Karpas-422 (cell line): ENCODE data around the gene LRIG2. TPM values are rescaled to one million over a fixed set of nuclear protein-coding genes. Genes with fewer than 3 reads are reported as not detected.
"Not testable (repeated sequence)": the region's sequence is repeated elsewhere in the genome, so short reads cannot be mapped to it uniquely, and the experiment has no call there.

ENCODE experiments used
- DNase-seq: peaks from one replicate; pipeline ENCODE4 v3.0.0-alpha.2; 2015
- H2AFZ ChIP-seq: fragments of 200-600 bp; sonication (generic); 2 replicates; pipeline ENCODE4 v1.6.1; 2014; ENCODE audit warnings: antibody characterized with exemption, low read length, mixed read lengths
- H3K27ac ChIP-seq: fragments of 200-600 bp; sonication (generic); 2 replicates; pipeline ENCODE4 v1.5.1; 2014; ENCODE audit warnings: mild to moderate bottlenecking, low read length, moderate library complexity
- H3K27me3 ChIP-seq: fragments of 200-600 bp; sonication (generic); 2 replicates; pipeline ENCODE4 v1.6.1; 2014; ENCODE audit warnings: low read length, mixed read lengths
- H3K36me3 ChIP-seq: fragments of 200-600 bp; sonication (generic); 2 replicates; pipeline ENCODE4 v1.6.1; 2014; ENCODE audit warnings: low read length, mixed read lengths; ENCODE audit not compliant: insufficient read depth
- H3K4me1 ChIP-seq: fragments of 200-600 bp; sonication (generic); 2 replicates; pipeline ENCODE4 v1.6.1; 2014; ENCODE audit warnings: mild to moderate bottlenecking, low read length, mixed read lengths
- H3K4me2 ChIP-seq: fragments of 200-600 bp; sonication (generic); 2 replicates; pipeline ENCODE4 v1.6.1; 2014; ENCODE audit warnings: low read length, low read depth, mild to moderate bottlenecking; ENCODE audit not compliant: poor library complexity, severe bottlenecking
- H3K4me3 ChIP-seq: fragments of 200-600 bp; sonication (generic); 2 replicates; pipeline ENCODE4 v1.5.1; 2014; ENCODE audit warnings: mild to moderate bottlenecking, antibody characterized with exemption, low read length, mixed read lengths
- H3K79me2 ChIP-seq: fragments of 200-600 bp; sonication (generic); 2 replicates; pipeline ENCODE4 v1.6.1; 2014; ENCODE audit warnings: mild to moderate bottlenecking, low read length, mixed read lengths
- H3K9ac ChIP-seq: fragments of 200-600 bp; sonication (generic); 2 replicates; pipeline ENCODE4 v1.6.0; 2014; ENCODE audit warnings: low read length
- H3K9me2 ChIP-seq: fragments of 200-600 bp; sonication (generic), shearing (Covaris generic); replicated peaks from 2 replicates; pipeline ENCODE4 v1.6.0; 2014; ENCODE audit warnings: mild to moderate bottlenecking, low read length, moderate library complexity; ENCODE audit not compliant: insufficient read depth
- H3K9me3 ChIP-seq: fragments of 300-700, 200-600 bp; sonication (generic); 2 replicates; pipeline ENCODE4 v1.6.1; 2014; ENCODE audit warnings: low read length, mixed read lengths
- H4K20me1 ChIP-seq: fragments of 200-600 bp; sonication (generic); 2 replicates; pipeline ENCODE4 v1.6.1; 2014; ENCODE audit warnings: mild to moderate bottlenecking, antibody characterized with exemption, low read length, low read depth; ENCODE audit not compliant: insufficient read depth
- total RNA-seq: library from RNA; depleted of rRNA; stranded (reverse); fragments of >200 nt; shearing (Covaris generic); gene quantifications from 2 replicates; pipeline ENCODE4 v1.2.3, GENCODE V29; 2014; ENCODE audit warnings: low replicate concordance

Gene LRIG2
- total RNA-seq, 1 experiment from 2014 or later: 23.2 TPM

DNA sequence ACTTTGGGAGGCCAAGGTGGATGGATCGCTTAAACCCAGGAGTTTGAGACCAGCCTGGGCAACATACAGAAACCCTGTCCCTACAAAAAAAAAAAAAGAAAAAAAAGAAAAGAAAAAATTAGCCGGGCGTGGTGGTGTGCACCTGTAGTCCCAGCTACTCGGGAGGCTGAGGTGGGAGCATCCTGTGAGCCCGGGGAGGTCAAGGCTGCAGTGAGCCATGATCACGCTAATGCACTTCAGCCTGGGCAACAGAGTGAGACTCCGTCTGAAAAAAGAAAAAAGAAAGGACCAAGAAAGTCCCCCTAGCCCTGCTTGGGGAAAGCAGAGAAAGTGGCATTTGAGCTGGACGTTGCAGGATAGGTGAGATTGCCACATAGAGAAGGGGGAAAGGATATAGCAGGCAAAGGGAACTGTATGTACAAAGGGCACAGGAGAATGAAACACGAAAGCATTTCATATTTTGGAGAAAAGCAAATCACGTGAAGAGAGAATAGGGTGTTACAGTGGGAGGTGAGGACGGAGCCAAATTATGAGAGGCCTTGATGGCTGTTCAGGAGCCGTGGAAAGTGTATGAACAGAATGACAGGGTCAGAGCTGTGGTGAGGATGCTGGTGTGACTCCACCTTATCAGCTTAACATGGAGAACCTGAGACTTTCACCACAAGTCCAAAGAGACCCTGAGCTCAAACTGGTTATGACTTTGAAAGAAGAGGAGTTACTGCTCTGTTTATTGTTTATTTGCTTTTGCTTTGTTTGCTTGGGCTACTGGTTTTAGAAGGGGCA lies 19.5 kb upstream of the LRIG2 start:
- Histone ChIP-seq H2AFZ (no peak overlapping the region), H4K20me1 (no peaks in the 10 kb centered on the region), H3K4me3 (no peak overlapping the region), H3K9me2 (no peaks in the 10 kb centered on the region), H3K79me2 (no peaks in the 10 kb centered on the region), H3K9me3 (no peaks in the 10 kb centered on the region), H3K4me2 (no peak overlapping the region), H3K27me3 (no peaks in the 10 kb centered on the region), H3K9ac (no peak overlapping the region), H3K4me1 (no peaks in the 10 kb centered on the region), H3K36me3 (no peaks in the 10 kb centered on the region), H3K27ac (no peak overlapping the region)
- no peak for DNase-seq

DNA sequence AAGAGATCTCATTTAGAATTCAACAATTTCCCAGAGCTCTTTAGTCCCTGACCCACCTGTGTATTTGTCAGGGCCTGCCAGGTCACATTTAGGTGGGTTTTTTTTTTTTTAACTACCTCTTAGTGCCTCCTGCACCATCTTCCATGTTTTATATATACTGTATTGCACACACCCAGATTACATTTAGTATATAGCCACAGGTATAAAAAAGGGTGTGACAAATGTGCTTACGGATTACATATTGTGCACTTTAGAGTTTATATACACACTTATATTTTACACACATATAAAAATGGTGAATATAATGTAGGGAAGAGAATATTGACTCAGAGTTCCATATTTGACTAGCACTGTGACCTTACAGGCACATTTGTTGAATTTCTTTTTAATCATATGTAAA lies 17.4 kb upstream of the LRIG2 start:
- Histone ChIP-seq H3K27ac (no peak overlapping the region), H3K9me2 (no peaks in the 10 kb centered on the region), H3K9me3 (no peaks in the 10 kb centered on the region), H3K9ac (no peak overlapping the region), H3K4me3 (no peak overlapping the region), H3K4me1 (no peaks in the 10 kb centered on the region), H3K27me3 (no peaks in the 10 kb centered on the region), H3K79me2 (no peaks in the 10 kb centered on the region), H2AFZ (no peak overlapping the region), H4K20me1 (no peaks in the 10 kb centered on the region), H3K36me3 (no peaks in the 10 kb centered on the region), H3K4me2 (no peak overlapping the region)
- no peak for DNase-seq

DNA sequence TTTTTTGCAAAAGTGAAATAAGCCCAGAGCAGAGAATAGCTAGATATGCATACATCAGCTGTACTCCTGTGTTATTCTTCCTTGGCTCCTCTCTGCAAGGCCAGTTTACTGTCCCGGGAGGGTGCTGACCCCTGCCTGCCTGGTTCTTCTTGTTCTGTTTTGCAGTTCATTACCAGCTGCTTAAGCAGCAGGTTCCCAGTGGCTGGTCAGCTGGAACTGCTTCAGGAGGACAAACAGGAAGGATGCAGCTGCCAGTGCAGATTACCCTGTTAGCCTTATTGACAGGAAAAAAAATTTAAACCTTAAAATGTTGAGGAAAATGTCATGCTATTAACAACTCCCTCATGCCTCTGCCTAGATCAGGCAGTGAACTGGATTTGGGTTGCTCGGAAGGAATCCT lies 16.0 kb upstream of the LRIG2 start:
- no peak overlapping the region for H3K4me3 ChIP-seq
- H4K20me1 ChIP-seq: no peaks in the 10 kb centered on the region
- H3K79me2 ChIP-seq: no peaks in the 10 kb centered on the region
- H3K4me2 ChIP-seq: no peak overlapping the region
- H3K9me3 ChIP-seq: no peaks in the 10 kb centered on the region
- no peaks in the 10 kb centered on the region for H3K9me2 ChIP-seq
- H2AFZ ChIP-seq: no peak overlapping the region
- H3K27ac ChIP-seq: no peak overlapping the region
- H3K36me3 ChIP-seq: no peaks in the 10 kb centered on the region
- H3K9ac ChIP-seq: no peak overlapping the region
- H3K27me3 ChIP-seq: no peaks in the 10 kb centered on the region
- no peaks in the 10 kb centered on the region for H3K4me1 ChIP-seq
- DNase-seq: no peak

DNA sequence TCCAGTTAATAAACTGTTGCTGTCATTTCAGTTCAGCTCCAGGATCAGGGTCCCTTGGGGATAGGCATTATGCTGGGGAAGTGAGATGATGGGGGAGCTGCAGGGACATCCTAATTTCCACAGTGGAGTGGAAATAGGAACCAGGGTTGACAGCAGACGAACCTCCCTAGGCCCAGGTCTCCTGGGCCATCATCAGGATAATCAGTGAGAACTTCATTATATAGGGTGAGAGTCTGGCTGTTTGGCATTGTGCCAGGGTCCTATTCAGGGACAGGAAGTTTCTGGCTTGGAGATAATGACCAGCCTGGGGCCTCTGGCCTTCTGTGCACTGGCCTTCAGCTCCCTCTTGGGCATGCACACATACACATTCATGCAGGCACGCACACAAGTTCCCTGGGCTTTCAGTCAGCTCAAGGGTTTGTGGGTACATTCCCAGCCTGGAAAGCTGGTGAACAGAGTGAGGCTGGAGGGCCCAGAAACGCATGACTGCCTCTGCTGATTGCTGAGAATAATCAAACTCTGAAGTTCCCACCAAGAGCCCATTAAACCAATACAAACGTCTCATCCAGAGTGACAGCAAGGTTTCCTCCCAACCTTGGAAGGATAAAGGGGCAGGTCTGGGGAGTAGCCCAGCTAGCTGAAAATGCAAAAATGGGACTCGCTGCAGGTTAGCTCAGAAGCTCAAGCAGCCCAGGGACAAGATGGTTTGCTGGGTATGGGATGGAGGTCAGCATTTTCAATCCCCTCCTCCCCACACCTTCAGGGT lies 13.9 kb upstream of the LRIG2 start:
- H3K36me3 ChIP-seq: no peaks in the 10 kb centered on the region
- no peak overlapping the region for H3K9ac ChIP-seq
- no peak overlapping the region for H3K4me3 ChIP-seq
- no peak overlapping the region for H3K4me2 ChIP-seq
- H3K9me3 ChIP-seq: no peaks in the 10 kb centered on the region
- no peak for DNase-seq
- no peaks in the 10 kb centered on the region for H3K4me1 ChIP-seq
- no peaks in the 10 kb centered on the region for H4K20me1 ChIP-seq
- H3K27ac ChIP-seq: no peak overlapping the region
- no peaks in the 10 kb centered on the region for H3K79me2 ChIP-seq
- H3K9me2 ChIP-seq: no peaks in the 10 kb centered on the region
- no peak overlapping the region for H2AFZ ChIP-seq
- no peaks in the 10 kb centered on the region for H3K27me3 ChIP-seq

DNA sequence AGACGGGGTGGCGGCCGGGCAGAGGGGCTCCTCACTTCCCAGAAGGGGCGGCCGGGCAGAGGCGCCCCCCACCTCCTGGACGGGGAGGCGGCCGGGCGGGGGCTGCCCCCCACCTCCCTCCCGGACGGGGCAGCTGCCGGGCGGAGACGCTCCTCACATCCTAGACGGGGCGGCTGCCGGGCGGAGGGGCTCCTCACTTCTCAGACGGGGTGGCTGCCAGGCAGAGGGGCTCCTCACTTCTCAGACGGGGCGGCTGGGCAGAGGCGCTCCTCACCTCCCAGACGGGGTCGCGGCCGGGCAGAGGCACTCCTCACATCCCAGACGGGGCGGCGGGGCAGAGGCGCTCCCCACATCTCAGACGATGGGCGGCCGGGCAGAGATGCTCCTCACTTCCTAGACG lies 9.5 kb upstream of the LRIG2 start:
- not testable (repeated sequence) for H3K9me2 ChIP-seq, H2AFZ ChIP-seq, H3K4me3 ChIP-seq, H3K27me3 ChIP-seq, H3K9ac ChIP-seq, H3K4me1 ChIP-seq, DNase-seq, H3K27ac ChIP-seq, H4K20me1 ChIP-seq, H3K79me2 ChIP-seq, H3K9me3 ChIP-seq, H3K36me3 ChIP-seq, H3K4me2 ChIP-seq

DNA sequence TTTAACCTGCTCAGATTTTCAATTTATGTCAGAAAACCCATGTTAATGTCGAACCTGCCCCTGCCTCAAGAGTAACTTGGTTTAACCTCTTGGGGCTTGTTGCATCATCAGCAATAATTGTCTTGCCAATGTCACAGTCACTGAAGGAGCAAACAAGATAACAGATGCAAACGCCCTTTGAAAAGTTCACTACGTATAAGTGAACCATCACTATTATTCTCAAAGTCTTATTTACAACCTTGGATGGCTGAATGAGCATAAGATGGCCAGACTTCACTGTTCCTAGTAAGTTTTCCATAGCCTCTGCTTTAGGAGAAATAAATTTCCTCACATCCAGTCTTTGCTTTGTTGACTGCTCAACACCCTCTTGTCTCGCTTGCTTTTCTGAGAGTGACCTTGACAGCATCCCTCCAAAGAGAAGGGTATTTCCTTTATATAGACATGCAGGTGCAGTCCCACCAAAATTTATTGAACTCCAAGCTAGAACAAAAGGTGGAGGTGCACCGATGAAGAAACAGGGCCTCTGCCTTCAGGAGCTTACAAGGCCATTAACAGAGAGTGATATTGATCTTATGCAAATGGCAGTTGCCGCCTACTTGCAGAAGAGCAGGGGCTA lies 749 bp upstream of the LRIG2 start:
- Histone ChIP-seq H3K4me1 (peaks cover 21% of the 10 kb centered on the region), H3K4me3 (peak overlapping the region; percentile 87), H3K36me3 (peaks cover 14% of the 10 kb centered on the region; the same call in 1 of the 2 replicates), H3K9ac (peak overlapping the region; percentile 86), H2AFZ (peak overlapping the region; percentile 91), H3K4me2 (peak overlapping the region; percentile 90), H3K9me3 (no peaks in the 10 kb centered on the region), H3K27me3 (no peaks in the 10 kb centered on the region), H3K79me2 (peaks cover 40% of the 10 kb centered on the region), H3K27ac (peak overlapping the region; percentile 41; the same call in 1 of the 2 replicates), H4K20me1 (peaks cover 7% of the 10 kb centered on the region; the same call in 1 of the 2 replicates), H3K9me2 (no peaks in the 10 kb centered on the region)
- no peak for DNase-seq

DNA sequence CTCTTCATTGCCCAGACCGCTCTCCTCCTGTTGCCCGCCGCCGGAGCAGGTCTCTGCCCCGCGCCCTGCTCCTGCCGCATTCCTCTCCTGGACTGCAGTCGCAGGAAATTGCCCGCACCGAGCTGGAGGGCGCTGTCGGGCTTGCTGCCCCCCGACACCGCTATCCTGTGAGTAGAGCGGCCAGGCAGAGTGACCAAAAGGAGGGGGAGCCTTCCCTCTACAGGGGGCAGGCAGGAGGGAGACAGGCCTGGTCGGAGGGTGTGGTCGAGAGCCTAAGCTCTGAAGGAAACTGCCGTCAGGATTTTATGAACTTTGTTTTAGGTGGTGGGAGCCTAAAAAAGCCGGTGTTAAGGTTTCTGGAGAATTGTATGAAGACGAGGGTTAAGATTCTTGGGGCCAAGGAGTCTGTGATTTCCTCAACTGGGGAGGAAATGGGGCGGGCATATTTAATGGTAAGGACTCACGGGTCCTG lies 517 bp downstream of the LRIG2 start:
- Histone ChIP-seq H3K79me2 (peaks cover 49% of the 10 kb centered on the region), H3K4me1 (peaks cover 21% of the 10 kb centered on the region), H3K9ac (peak overlapping the region; percentile 86), H3K27me3 (no peaks in the 10 kb centered on the region), H2AFZ (peak overlapping the region; percentile 7; the same call in 1 of the 2 replicates), H3K4me3 (peak overlapping the region; percentile 87), H3K4me2 (peak overlapping the region; percentile 90), H4K20me1 (peaks cover 7% of the 10 kb centered on the region; the same call in 1 of the 2 replicates), H3K9me2 (no peaks in the 10 kb centered on the region), H3K27ac (peak overlapping the region; percentile 59), H3K36me3 (peaks cover 18% of the 10 kb centered on the region; the same call in 1 of the 2 replicates), H3K9me3 (no peaks in the 10 kb centered on the region)
- DNase-seq: no peak

DNA sequence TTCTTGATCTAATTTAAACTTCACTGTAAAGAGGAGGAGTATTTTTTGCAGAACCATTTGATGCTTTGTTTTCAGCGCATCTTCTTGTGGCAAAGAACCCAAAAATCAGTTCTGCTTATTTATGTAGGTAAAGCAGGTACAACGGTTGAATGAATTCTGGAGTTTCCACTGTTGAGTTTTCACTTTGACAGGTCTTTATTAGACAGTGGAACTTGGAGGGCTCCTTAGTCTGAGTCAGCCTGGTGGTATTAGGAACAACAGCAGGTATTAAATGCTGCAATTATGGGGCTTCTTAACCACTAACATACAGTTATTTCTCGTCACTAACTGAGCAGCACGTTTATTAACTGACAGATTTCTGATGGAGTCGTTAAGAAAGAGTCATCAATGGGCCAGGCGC lies 1.2 kb downstream of the LRIG2 start:
- peaks cover 56% of the 10 kb centered on the region for H3K79me2 ChIP-seq
- no peak for DNase-seq
- no peak overlapping the region for H3K27ac ChIP-seq
- H3K9me2 ChIP-seq: no peaks in the 10 kb centered on the region
- H3K4me2 ChIP-seq: peak overlapping the region; percentile 90
- peak overlapping the region; percentile 86 for H3K9ac ChIP-seq
- no peaks in the 10 kb centered on the region for H3K9me3 ChIP-seq
- peak overlapping the region; percentile 87 for H3K4me3 ChIP-seq
- H3K36me3 ChIP-seq: peaks cover 20% of the 10 kb centered on the region
- H4K20me1 ChIP-seq: peaks cover 7% of the 10 kb centered on the region; the same call in 1 of the 2 replicates
- no peak overlapping the region for H2AFZ ChIP-seq
- H3K4me1 ChIP-seq: peaks cover 21% of the 10 kb centered on the region
- no peaks in the 10 kb centered on the region for H3K27me3 ChIP-seq
